OCI-LY3 (cell line): ENCODE measurements around the gene IRAK4.

Source experiments
- H2AFZ ChIP-seq: fragments of 200-600, 300-600 bp; shearing (Covaris generic); 2 replicates; pipeline ENCODE4 v1.6.0; 2014; ENCODE audit warnings: antibody characterized with exemption, low read depth, low read length
- H3K27ac ChIP-seq: fragments of 200-600, 300-600 bp; sonication (generic); 2 replicates; pipeline ENCODE4 v1.5.1; 2014; ENCODE audit warnings: mild to moderate bottlenecking, low read length, moderate library complexity, mixed read lengths
- H3K27me3 ChIP-seq: fragments of 200-600, 300-600 bp; sonication (generic); 2 replicates; pipeline ENCODE4 v1.6.1; 2014; ENCODE audit warnings: low read depth, low read length, mixed read lengths
- H3K36me3 ChIP-seq: fragments of 200-600, 300-600 bp; sonication (generic); replicated peaks from 2 replicates; pipeline ENCODE3; 2014; ENCODE audit warnings: low read depth, low read length, mixed read lengths
- H3K4me1 ChIP-seq: fragments of 300-600, 200-600 bp; sonication (generic); 2 replicates; pipeline ENCODE4 v1.6.1; 2014; ENCODE audit warnings: low read length, mixed read lengths
- H3K4me2 ChIP-seq: fragments of 200-600, 300-600 bp; sonication (generic); 2 replicates; pipeline ENCODE4 v1.6.1; 2014; ENCODE audit warnings: low read length, mixed read lengths
- H3K4me3 ChIP-seq: fragments of 300-600, 200-600 bp; sonication (generic); 2 replicates; pipeline ENCODE4 v1.5.1; 2014; ENCODE audit warnings: antibody characterized with exemption, mild to moderate bottlenecking, low read length, moderate library complexity
- H3K79me2 ChIP-seq: fragments of 300-600, 200-600 bp; shearing (Covaris generic); 2 replicates; pipeline ENCODE4 v1.6.1; 2014; ENCODE audit warnings: mild to moderate bottlenecking, low read length, mixed read lengths
- H3K9ac ChIP-seq: fragments of 300-600, 200-600 bp; shearing (Covaris generic); 2 replicates; pipeline ENCODE4 v1.6.0; 2014; ENCODE audit warnings: mild to moderate bottlenecking, low read length, moderate library complexity
- H3K9me3 ChIP-seq: fragments of 200-600, 300-600 bp; shearing (Covaris generic); 2 replicates; pipeline ENCODE4 v1.6.1; 2014; ENCODE audit warnings: low read length, mixed read lengths; ENCODE audit not compliant: insufficient read depth
- H4K20me1 ChIP-seq: fragments of 200-600, 300-600 bp; sonication (generic); 2 replicates; pipeline ENCODE4 v1.6.1; 2016; ENCODE audit warnings: low read length, mixed read lengths; ENCODE audit not compliant: insufficient read depth
- CTCF ChIP-seq: fragments of 200-600, 300-600 bp; sonication (generic); IDR thresholded peaks from 2 replicates; pipeline ENCODE4 v1.5.1; 2014; ENCODE audit warnings: antibody characterized with exemption, low read length, low read depth
- EZH2phosphoT487 ChIP-seq: fragments of 200-600 bp; shearing (Covaris generic); IDR thresholded peaks from 2 replicates; pipeline ENCODE4 v1.6.1; 2018; ENCODE audit warnings: antibody characterized with exemption, mixed run types, low read depth

The IRAK4 gene

DNA sequence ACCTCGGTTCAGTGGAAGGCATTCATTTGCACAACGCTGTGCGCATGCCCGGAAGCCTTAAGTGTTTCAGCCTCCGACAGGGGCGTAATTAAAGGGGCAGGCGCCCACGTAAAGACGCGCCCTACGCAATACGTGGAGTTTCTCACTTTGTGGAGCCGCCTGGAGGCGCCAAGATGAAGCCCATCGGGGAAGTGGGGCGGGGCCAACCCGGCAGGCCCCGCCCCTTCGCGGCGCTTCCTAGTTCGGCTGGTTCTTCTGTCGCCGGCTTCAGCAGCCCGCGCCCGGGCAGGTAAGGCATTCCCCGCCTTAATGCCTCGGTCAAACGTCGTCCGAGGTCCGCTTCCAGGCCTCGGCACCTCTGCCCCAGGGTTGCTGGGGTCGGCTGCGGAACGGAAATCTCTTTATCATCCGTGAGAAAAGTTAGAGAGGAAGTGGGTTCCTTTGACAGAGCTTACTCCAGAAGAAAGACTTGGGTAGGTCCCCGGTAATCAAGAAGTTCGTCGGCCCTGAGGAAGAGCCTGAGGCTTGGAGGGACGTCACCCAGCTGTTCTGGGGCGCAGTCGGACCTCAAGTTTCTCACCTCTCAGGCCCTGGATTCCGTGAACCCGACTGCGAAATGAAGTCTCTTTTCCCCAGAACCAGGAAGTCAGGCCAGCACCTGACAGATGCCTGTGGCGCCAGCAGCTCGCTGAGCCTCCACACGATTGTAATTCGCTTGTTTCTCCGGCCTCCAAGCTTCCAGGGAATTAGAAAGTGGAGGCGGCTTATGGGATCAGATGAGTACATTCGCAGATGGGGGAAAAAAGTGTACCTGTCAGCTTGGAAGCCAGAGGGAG, at the start of gene IRAK4, which contains the start of gene PUS7L:
Gene IRAK4, plus strand, starts transcription at position 224 of the 836 bp plus-strand sequence. CDS start 9,161 bp downstream, outside the sequence.
Gene PUS7L, minus strand, starts transcription at position 63 of the 836 bp plus-strand sequence. CDS start 3,545 bp downstream, outside the sequence.
- Histone ChIP-seq H3K27ac (peak within 1 kb of the TSS; percentile 84), H2AFZ (peak within 1 kb of the TSS; percentile 92), H4K20me1 (no peaks in the 10 kb centered on the region), H3K36me3 (peaks cover 23% of the 10 kb centered on the region), H3K4me2 (peak within 1 kb of the TSS; percentile 97), H3K9ac (peak within 1 kb of the TSS; percentile 93), H3K4me3 (peak within 1 kb of the TSS; percentile 94), H3K4me1 (peaks cover 17% of the 10 kb centered on the region), H3K27me3 (no peaks in the 10 kb centered on the region), H3K9me3 (no peaks in the 10 kb centered on the region), H3K79me2 (peaks cover 40% of the 10 kb centered on the region)
- TF ChIP-seq CTCF (peak; percentile 46), EZH2phosphoT487 (no peak)

GRCh38 chr12:43711348-43711747, 47.4 kb upstream of the IRAK4 start:
- no peaks in the 10 kb centered on the region for H3K4me1 ChIP-seq
- TF ChIP-seq EZH2phosphoT487 (no peak), CTCF (no peak)
- H3K4me2 ChIP-seq, result no peak overlapping the region

GRCh38 chr12:43722621-43723020, 36.1 kb upstream of the IRAK4 start:
- Histone ChIP-seq H3K36me3 (no peaks in the 10 kb centered on the region), H3K9ac (no peak overlapping the region), H3K9me3 (no peaks in the 10 kb centered on the region), H3K27ac (no peak overlapping the region), H2AFZ (no peak overlapping the region), H3K4me2 (no peak overlapping the region), H3K4me3 (no peak overlapping the region), H3K79me2 (no peaks in the 10 kb centered on the region), H4K20me1 (no peaks in the 10 kb centered on the region), H3K27me3 (no peaks in the 10 kb centered on the region), H3K4me1 (no peaks in the 10 kb centered on the region)
- TF ChIP-seq EZH2phosphoT487 (no peak), CTCF (no peak)

More at GRCh38 chr12:43711348-43711747, 47.4 kb upstream of the IRAK4 start:
- no peaks in the 10 kb centered on the region for H3K79me2 ChIP-seq
- H3K27ac ChIP-seq, result no peak overlapping the region
- H3K9ac ChIP-seq, result no peak overlapping the region
- no peak overlapping the region for H2AFZ ChIP-seq
- no peaks in the 10 kb centered on the region for H4K20me1 ChIP-seq
- no peaks in the 10 kb centered on the region for H3K36me3 ChIP-seq
- H3K27me3 ChIP-seq, result no peaks in the 10 kb centered on the region
- H3K9me3 ChIP-seq, result no peaks in the 10 kb centered on the region
- no peak overlapping the region for H3K4me3 ChIP-seq

GRCh38 chr12:43723134-43723533, 35.6 kb upstream of the IRAK4 start:
- Histone ChIP-seq H3K9ac (no peak overlapping the region), H3K4me2 (no peak overlapping the region), H3K4me1 (no peaks in the 10 kb centered on the region), H2AFZ (no peak overlapping the region), H4K20me1 (no peaks in the 10 kb centered on the region), H3K36me3 (no peaks in the 10 kb centered on the region), H3K4me3 (no peak overlapping the region), H3K79me2 (no peaks in the 10 kb centered on the region), H3K27ac (no peak overlapping the region), H3K9me3 (no peaks in the 10 kb centered on the region), H3K27me3 (no peaks in the 10 kb centered on the region)
- TF ChIP-seq CTCF (no peak), EZH2phosphoT487 (no peak)
